ENCODE data around the gene PDCD6IP.

Gene PDCD6IP

DNA sequence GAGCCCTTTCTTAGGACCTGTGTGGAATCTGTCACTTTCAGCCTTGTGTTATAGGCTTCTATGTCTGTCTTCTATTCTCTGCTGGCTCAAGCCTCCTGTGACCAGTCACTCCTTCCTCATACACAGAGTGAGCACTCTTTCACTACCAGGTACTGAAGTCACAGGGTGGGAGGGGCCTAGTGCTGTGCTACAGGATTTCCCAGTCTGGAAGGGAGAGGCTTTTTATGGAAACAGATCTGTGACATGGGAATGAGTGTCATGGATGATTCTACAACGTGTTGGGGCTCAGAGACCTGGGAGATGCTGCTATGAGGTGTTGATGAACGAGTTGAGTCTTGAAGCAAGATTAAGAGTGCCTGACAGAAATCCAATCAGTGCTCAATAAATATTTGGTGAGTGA is 100.5 kb downstream of the PDCD6IP start:
- no peak for DNase-seq

DNA sequence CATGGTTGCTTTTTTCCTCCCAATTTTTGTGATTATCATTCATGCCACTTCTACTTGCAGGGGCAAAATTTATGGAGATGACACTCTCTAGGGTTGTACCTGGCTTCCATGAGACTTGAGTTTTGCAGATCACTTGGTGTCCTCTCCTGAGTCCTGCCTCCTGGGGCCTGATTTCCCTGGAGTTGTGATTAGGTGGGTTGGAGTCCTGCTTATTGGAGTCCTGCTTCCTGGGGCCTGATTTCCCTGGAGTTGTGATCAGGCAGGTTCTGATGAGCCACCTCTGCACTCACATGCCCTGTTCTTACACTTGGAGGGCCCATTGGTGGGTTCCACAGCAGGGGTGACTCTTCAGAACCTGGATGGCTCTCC is 102.0 kb downstream of the PDCD6IP start:
- DNase-seq = no peak

DNA sequence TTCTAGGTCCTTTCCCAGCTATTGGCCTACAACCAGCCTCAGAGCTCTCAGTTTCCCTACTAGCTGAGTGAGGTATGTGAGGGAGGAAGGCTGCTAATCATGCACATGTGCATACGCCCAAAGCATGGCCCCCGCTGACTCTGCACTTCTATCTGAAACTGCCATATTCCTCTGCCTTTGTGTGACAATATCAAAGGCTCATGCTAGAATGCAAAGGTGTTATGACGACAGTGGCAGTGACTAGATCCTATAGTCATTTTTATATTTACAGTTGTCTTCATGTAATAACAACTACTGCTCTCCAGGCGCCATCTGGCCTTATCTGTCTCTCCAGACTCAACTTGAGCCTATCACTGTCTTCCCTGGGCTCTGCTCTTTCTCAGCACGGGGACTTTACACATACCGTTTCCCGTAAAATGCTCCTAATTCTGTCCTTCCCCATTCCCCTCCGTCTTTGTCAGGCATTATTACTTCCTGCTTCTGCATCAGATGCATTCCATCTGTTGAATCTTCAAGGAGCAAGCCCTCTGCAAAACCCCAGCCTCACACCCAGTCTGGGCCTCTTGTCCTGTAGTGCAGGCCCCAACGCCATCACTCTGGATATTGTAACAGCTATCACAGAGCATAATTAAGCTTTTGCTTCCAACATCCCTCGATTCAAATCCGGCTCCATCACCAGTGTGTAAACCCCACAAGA is 102.5 kb downstream of the PDCD6IP start:
- DNase-seq = no peak

DNA sequence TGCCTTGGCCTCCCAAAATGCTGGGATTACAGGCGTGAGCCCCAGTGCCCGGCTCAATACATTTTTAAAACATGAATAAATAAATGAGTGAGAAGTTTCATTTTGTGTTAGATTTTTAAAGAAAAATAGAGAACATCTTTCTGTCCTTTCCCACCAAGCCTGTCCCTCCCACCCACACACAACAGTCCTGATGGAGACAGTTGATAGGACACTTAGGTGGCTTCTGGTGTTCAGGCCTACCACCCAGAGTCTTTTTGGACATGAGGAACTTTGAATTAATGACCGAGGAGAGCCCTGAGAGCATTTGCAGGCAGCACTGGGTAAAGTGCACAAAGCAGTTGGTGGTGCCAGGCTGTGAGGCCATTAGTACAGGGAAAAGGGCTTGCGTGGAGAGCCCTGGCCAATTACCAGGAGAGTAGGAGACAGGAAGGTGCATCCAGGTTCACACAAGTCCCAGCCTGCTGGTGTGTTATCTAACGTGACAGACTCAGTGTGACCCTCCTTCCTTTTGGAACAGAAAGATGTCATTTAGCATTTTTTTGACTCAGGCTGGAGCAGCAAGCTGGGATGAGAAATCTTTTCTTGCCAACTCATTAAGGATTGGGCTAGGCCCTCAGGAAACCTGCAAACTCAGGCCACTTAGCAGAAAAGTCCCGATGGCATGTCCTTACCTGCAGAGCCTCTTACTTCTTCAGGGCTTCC is 103.6 kb downstream of the PDCD6IP start:
- no peak for DNase-seq

DNA sequence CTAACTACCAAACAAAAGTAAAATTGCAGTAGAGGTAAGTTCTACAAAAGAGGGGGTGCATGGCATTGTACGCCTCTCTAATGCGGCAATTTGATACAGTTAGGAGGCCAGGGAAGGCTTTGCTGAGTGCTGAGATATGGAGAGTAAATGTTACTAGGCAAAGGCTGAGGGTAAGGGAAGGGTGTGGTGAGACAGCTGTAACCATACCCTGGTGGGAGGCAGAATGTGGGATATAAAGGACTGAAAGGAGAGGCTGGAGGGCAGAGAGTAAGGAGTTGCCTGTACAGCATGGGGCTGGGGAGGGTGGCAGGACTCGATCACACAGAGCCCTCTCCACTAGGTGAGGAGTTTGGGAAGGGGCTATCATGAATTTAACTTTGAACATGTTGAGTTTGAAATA is 106.3 kb downstream of the PDCD6IP start:
- no peak for DNase-seq

DNA sequence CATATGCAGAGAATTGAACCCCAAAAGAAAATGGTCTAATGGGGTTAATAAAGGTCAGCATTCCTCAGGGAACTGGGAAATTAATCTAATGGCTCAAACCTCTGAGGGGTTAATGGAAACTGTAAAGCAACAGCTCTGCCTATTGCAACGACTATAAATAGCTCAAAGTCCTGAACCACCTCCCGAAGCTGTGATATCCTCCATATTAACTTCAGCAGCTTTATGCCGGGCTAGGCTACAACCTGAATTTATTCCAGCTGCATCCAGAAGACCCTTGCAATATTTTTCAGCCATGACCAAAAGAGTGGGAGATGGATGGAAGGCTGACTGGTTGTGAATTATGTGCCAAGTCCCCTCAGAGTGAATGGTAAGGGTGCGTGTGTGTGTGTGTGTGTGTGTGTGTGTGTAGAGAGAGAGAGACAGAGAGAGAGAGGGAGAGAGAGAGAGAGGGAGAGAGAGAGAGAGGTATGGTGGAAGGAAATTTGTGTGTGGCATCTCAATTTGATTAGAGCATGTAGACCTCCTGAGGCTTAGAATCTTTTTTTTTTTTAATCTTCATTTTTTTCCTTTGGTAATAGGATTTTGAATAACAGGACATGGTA is 109.9 kb downstream of the PDCD6IP start:
- DNase-seq = no peak

DNA sequence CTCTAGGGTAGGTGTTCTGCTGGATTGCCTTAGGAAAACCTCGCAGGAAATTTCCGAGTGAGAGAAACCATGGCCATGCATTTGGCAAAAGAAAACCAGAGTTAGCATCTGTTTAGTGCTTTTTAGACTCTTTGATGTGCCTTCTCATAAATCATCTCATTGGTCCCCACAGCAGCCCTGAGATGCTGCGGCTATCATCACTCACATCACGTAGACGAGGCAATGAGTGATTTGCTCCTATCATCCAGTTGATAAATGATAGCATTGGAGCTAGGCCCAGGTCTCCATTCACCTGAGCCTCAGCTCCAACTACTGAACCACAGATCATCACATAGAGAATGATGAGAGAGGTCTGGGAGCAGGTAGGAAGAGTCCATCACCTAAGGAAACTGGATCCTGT is 111.1 kb downstream of the PDCD6IP start:
- no peak for DNase-seq

DNA sequence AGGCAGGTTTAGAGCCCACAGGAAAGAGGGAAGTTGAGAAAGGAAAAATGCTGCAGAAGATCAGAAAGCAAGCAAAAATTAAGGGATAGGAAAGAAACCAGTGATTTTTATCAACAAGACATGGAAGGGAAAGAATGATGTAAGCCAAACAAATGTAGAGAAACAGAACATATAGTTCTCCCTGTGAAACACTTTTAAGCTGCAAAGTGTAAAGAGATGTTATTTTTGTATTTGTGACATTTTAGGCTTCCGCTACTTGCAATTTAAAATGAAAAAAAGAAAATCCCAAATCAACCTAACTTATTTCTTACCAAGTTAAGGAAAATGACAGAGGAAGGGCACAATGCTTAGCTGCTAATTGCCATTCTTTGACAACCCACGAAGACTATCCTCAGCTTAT is 111.6 kb downstream of the PDCD6IP start:
- DNase-seq = no peak

DNA sequence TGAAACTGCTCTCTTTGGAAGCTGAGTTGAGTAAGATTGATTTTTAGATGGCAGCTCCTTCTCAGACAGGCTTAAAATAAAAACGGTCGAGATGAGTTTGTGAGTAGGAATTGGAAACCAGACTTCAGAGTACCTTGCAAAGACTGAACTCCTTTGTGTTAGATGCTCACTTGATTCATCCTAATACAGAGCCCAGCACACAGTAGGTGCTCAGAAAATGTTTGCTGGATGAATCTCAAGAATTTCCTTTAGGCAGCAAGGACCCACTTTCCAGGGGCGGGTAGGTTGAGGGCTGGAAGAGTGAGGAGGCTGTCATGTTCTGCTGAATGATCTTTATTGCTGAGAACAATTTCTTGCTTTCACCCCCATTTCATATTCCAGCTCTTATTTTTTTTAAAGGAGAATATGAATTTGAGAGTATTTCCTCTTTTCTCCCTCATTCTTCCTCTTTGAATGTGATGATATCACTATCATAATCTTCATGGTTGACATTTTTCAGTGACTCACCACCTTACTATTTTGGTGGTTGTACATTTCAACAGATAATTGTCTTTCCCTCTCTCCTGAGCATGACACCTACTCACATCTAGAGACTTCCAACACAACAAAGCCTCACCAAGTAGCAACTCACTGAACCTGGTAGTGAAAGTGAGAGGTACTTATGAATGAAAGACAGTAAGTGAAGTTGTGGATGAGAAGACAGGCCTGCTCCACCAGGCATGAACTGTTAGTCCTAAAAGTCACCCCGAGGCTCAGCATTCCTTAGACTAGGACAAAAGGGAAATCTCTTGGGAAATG is 113.3 kb downstream of the PDCD6IP start:
- no peak for DNase-seq

DNA sequence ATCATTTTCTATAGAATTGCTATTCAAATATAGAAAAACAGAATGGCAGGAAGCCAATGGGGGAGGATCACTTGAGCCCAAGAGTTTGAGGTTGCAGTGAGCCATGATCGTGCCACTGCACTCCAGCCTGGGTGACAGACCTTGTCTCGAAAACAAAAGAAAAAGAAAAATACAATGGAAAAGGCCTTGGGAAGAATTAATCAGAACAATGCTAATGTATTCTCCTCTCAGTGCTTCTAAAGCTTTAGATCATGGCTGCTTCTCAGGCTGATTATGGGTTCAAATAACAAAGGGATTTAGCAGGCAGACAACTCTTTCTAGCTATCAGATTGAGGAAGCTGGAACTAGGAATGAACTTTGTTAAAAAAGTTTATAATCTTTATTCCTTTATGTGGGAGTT is 115.8 kb downstream of the PDCD6IP start:
- no peak for DNase-seq

DNA sequence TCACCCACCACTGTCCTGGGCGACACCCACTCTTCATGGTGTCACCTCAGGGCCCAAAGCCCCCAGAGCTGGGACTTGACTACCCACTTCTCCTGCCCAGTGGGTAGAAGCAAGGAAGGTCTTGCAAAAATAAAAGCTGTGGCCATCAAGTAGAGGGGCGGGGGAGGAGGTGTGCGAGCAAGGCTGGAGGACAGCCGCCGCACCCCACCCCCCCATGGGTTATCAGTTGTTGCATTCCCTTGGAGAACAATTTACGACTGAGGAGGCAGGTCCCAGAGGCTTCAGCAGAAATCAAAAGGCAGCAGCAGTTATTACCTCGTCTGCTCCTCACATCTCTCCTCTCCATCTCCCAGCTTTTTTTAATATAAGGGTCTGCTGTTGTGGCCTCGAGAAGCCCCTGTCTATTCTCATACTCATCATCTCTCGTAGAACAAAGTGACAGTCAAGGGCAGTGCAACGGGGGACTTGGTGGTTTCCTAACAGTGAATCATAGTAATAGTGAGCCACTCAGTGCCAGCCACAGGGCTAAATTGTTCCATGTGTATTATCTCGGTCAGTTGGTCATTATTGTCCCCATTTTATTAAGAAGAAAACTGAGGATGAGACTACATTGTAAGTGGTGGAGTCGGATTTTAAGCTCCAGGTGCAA is 116.4 kb downstream of the PDCD6IP start:
- no peak for DNase-seq

DNA sequence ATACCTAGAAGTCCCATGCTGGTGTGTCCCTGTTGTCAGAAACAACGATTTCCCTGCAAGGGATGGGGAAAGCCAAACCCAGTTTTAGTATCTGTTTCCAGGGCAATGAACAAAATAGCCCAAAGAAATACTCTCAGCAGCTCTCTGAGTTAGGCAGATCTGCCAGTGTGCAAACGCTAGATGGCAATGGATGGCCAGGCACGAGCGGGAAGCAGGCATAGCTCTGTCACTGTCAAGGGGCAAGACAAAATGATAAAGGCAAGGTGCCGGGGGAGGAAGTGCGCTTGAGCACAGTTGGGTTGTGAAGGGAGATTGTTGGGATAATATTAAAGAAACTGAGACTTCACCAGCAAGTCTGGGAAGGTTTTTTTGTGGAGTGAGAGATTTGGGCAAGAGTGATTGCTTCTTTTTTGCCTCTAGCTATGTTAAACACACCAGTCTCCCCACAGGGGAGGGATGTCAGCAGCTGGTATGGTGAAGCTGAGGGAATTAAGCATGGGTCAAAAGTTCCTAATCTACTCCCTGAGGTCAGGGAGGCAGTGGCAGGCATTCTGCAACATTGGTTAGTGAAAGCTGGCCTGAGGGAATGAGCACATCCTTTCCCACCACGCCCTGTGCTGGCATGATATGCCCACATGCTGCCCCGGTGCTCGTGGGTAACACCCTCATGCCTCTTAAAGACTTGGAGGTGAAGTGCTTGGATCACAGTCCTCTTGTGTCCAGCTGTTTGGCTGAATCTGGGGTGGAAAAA is 117.5 kb downstream of the PDCD6IP start:
- no peak for DNase-seq

DNA sequence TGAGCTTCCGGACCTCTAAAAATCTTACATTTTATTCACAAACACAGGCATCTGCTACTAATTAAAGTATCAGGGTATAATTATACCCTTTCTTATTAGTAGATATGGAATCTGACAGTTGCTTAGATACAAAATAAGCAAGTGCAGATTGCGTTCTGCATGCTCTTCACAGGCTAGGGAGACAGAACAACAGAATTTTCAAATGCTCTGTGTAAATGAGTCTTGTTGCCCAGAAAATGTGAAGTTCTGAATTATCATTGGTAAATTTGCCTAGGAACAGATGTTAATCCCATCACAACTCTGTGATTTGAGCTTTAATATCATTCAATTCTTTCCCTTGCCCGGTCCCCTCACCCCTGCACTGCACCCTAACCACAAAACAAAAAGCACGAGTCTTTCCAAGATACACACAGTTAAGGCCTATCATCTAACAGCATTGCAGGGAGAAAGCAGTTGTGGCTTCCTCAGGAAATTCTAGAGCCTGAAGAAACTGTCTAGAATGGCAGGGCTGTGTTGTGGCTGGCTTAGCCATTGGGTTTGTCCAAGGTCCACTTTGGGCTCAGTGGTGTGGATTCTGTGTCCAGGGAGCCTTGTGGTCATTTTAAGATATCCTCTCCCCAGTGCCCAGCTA is 119.8 kb downstream of the PDCD6IP start:
- no peak for DNase-seq

All from NCI-H2227 treated with DMSO at 0.1 percent for 48 hours (cell line).